ENCODE results near the gene TRAPPC8.

- TF ChIP-seq EZH2 (IDR thresholded peaks at IDR 0.05; ENCODE audit: borderline replicate concordance, low read depth, low read length, severe bottlenecking) = no peak
- TF ChIP-seq, protein P1, sequence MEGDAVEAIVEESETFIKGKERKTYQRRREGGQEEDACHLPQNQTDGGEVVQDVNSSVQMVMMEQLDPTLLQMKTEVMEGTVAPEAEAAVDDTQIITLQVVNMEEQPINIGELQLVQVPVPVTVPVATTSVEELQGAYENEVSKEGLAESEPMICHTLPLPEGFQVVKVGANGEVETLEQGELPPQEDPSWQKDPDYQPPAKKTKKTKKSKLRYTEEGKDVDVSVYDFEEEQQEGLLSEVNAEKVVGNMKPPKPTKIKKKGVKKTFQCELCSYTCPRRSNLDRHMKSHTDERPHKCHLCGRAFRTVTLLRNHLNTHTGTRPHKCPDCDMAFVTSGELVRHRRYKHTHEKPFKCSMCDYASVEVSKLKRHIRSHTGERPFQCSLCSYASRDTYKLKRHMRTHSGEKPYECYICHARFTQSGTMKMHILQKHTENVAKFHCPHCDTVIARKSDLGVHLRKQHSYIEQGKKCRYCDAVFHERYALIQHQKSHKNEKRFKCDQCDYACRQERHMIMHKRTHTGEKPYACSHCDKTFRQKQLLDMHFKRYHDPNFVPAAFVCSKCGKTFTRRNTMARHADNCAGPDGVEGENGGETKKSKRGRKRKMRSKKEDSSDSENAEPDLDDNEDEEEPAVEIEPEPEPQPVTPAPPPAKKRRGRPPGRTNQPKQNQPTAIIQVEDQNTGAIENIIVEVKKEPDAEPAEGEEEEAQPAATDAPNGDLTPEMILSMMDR (IDR thresholded peaks at IDR 0.05; ENCODE audit: borderline replicate concordance, extremely low read depth, low read length, poor library complexity, severe bottlenecking) = no peak
Observed at GRCh38 chr18:31901063-31901462, 41.9 kb downstream of the TRAPPC8 start.

All from DND-41 (cell line).